Aorta (tissue), 5 donors: Measurements from ENCODE around the gene STAT4. TPM values are rescaled to one million over a fixed set of nuclear protein-coding genes. Genes with fewer than 3 reads are reported as not detected.

Experiments
- ATAC-seq: fragments of 200-7000 bp; cut with Tn5 transposase; one replicate; pipeline ENCODE4 v1.9.1; 2022; ENCODE audit warnings: moderate library complexity; ENCODE audit not compliant: low FRiP score
- DNase-seq, 2 donors: peaks; one replicate each; pipeline ENCODE4 v3.0.0-alpha.2; 2020
- H3K27ac ChIP-seq, 2 donors: one replicate each; pipeline ENCODE4 v1.5.1; 2013; ENCODE audit warnings: low read length in 2 of 2, mild to moderate bottlenecking in 2 of 2, moderate library complexity in 2 of 2, control low read depth in 1 of 2, inconsistent platforms in 1 of 2, low read depth in 1 of 2
- H3K27me3 ChIP-seq, 2 donors: one replicate each; pipeline ENCODE4 v1.6.1; 2013; ENCODE audit warnings: control low read depth in 1 of 2, low read length in 1 of 2, mild to moderate bottlenecking in 1 of 2, moderate library complexity in 1 of 2; ENCODE audit not compliant: insufficient read depth in 2 of 2, control insufficient read depth in 1 of 2
- H3K36me3 ChIP-seq, 2 donors: one replicate each; pipeline ENCODE4 v1.6.1; 2013; ENCODE audit warnings: control low read depth in 1 of 2, low read length in 1 of 2, mild to moderate bottlenecking in 1 of 2; ENCODE audit not compliant: insufficient read depth in 2 of 2, control insufficient read depth in 1 of 2
- H3K4me1 ChIP-seq, 2 donors: one replicate each; pipeline ENCODE4 v1.6.1; 2013; ENCODE audit warnings: low read length in 2 of 2, control low read depth in 1 of 2, mild to moderate bottlenecking in 1 of 2, moderate library complexity in 1 of 2; ENCODE audit not compliant: insufficient read depth in 2 of 2, control insufficient read depth in 1 of 2
- H3K4me3 ChIP-seq, 2 donors: one replicate each; pipeline ENCODE4 v1.5.1; 2013; ENCODE audit warnings: low read length in 2 of 2, control low read depth in 1 of 2, mild to moderate bottlenecking in 1 of 2
- H3K9me3 ChIP-seq: one replicate; pipeline ENCODE4 v1.6.1; 2013; ENCODE audit warnings: mild to moderate bottlenecking, low read length; ENCODE audit not compliant: control insufficient read depth
- WGBS, 2 donors: extraction: QIAGEN DNeasy Blood & Tissue Kit; methylation state at CpG; one replicate each; pipeline ENCODE4 v1.1.7; 2013; 5-methylcytosine and 5-hydroxymethylcytosine counted together
- intact Hi-C, 2 donors: fragments of 100-400 bp; cut with DNase I; formaldehyde crosslinking; loops; one replicate each; pipeline versions ENCODE4 v1.14.2 to v1.15.0; 2022
- polyA plus RNA-seq, 2 donors: library from polyadenylated mRNA; stranded (reverse); fragments of 200-250 nt; gene quantifications; one replicate each; pipeline ENCODE4 v1.2.3, GENCODE V29; 2013
- total RNA-seq, 2 donors: library from RNA; stranded (reverse); fragmentation: NEBNext Ultra II Directional; extraction: Animal tissue kit (Norgen Biotek cat#: 25700); gene quantifications; one replicate each; pipeline ENCODE4 v1.2.1, GENCODE V29; 2021
- donor health status: healthy with polysubstance abuse.
- donor health status: Bipolar disorder and iron deficiency.
- donor health status: DM: no; HTN: no; CAD: no.
- donor health status: DM: no; HTN: no; CAD: no.
- donor health status: DM: yes; HTN: yes; CAD: no.

Gene STAT4
- total and polyA plus RNA-seq, 4 donors, result 1.1 to 7.7 (median 3.0) TPM

- Histone ChIP-seq H3K36me3 (no peaks in the 10 kb centered on the region), H3K9me3 (no peaks in the 10 kb centered on the region), H3K27ac (no peak overlapping the region), H3K4me3 (no peak overlapping the region), H3K4me1 (no peaks in the 10 kb centered on the region), H3K27me3 (no peaks in the 10 kb centered on the region)
- ATAC-seq (peak; percentile 57), DNase-seq (no peak)
- intact Hi-C loops, result loop anchor here in 1 of 2 donors (5.0 kb wide), 1 partner anchor 103 kb away; no protein-coding TSS in a partner anchor
- WGBS, 2 donors, result 57 to 63% methylated on average over 1 of the region's 1 CpG
These were observed 4.8 kb upstream of the STAT4 start for GRCh38 chr2:191155608-191156071.

GRCh38 chr2:191153716-191154115 is 2.9 kb upstream of the STAT4 start:
- H3K27ac ChIP-seq, result no peak overlapping the region
- no peak overlapping the region for H3K4me3 ChIP-seq
- no peaks in the 10 kb centered on the region for H3K4me1 ChIP-seq
- 66 to 73% methylated on average over 2 of the region's 2 CpGs for WGBS, 2 donors
- intact Hi-C loops, result no loop called here
- no peak for ATAC-seq
- H3K36me3 ChIP-seq, result no peaks in the 10 kb centered on the region
- no peak for DNase-seq
- no peaks in the 10 kb centered on the region for H3K27me3 ChIP-seq
- H3K9me3 ChIP-seq, result no peaks in the 10 kb centered on the region

- DNase-seq, result no peak
- Histone ChIP-seq H3K36me3 (no peaks in the 10 kb centered on the region), H3K4me1 (no peaks in the 10 kb centered on the region), H3K9me3 (no peaks in the 10 kb centered on the region), H3K4me3 (no peak overlapping the region), H3K27me3 (no peaks in the 10 kb centered on the region), H3K27ac (no peak overlapping the region)
- 65 to 71% methylated on average over 5 of the region's 5 CpGs for WGBS, 2 donors
- intact Hi-C loops, result no loop called here
- ATAC-seq, result no peak
These were observed 1.9 kb upstream of the STAT4 start for GRCh38 chr2:191152482-191153240.

GRCh38 chr2:191151331-191151730 is 537 bp upstream of the STAT4 start:
- ATAC-seq (peak; percentile 20), DNase-seq (no peak)
- no peaks in the 10 kb centered on the region for H3K36me3 ChIP-seq
- H3K27me3 ChIP-seq, result no peaks in the 10 kb centered on the region
- intact Hi-C loops, result no loop called here
- no peaks in the 10 kb centered on the region for H3K9me3 ChIP-seq
- H3K27ac ChIP-seq, result no peak overlapping the region
- H3K4me3 ChIP-seq, result no peak overlapping the region
- H3K4me1 ChIP-seq, result no peaks in the 10 kb centered on the region
- 95 to 96% methylated on average over 6 of the region's 6 CpGs for WGBS, 2 donors

GRCh38 chr2:191150230-191150599 is 579 bp downstream of the STAT4 start:
- Histone ChIP-seq H3K27me3 (no peaks in the 10 kb centered on the region), H3K36me3 (no peaks in the 10 kb centered on the region), H3K27ac (no peak overlapping the region), H3K4me1 (no peaks in the 10 kb centered on the region), H3K9me3 (no peaks in the 10 kb centered on the region), H3K4me3 (peak overlapping the region; percentile 43 to 44)
- DNase-seq (no peak), ATAC-seq (peak; percentile 20)
- WGBS, 2 donors, result 18 to 23% methylated on average over 10 of the region's 10 CpGs
- intact Hi-C loops, result no loop called here

GRCh38 chr2:191149391-191149790 is 1.4 kb downstream of the STAT4 start:
- no peak overlapping the region for H3K4me3 ChIP-seq
- no peaks in the 10 kb centered on the region for H3K4me1 ChIP-seq
- no peaks in the 10 kb centered on the region for H3K27me3 ChIP-seq
- H3K9me3 ChIP-seq, result no peaks in the 10 kb centered on the region
- no peaks in the 10 kb centered on the region for H3K36me3 ChIP-seq
- intact Hi-C loops, result no loop called here
- ATAC-seq (no peak), DNase-seq (no peak)
- WGBS, 2 donors, result 94 to 96% methylated on average over 4 of the region's 4 CpGs
- H3K27ac ChIP-seq, result no peak overlapping the region

- no peak overlapping the region for H3K4me3 ChIP-seq
These were observed 2.0 kb downstream of the STAT4 start for GRCh38 chr2:191148791-191149190.

GRCh38 chr2:191148281-191148680 is 2.5 kb downstream of the STAT4 start:
- H3K4me1 ChIP-seq, result no peaks in the 10 kb centered on the region
- H3K27ac ChIP-seq, result no peak overlapping the region
- intact Hi-C loops, result no loop called here
- H3K36me3 ChIP-seq, result no peaks in the 10 kb centered on the region
- ATAC-seq (no peak), DNase-seq (no peak)
- H3K9me3 ChIP-seq, result no peaks in the 10 kb centered on the region
- H3K4me3 ChIP-seq, result no peak overlapping the region
- H3K27me3 ChIP-seq, result no peaks in the 10 kb centered on the region
- 90 to 91% methylated on average over 1 of the region's 1 CpG for WGBS, 2 donors

More at GRCh38 chr2:191148791-191149190, 2.0 kb downstream of the STAT4 start:
- no peaks in the 10 kb centered on the region for H3K27me3 ChIP-seq
- H3K27ac ChIP-seq, result no peak overlapping the region
- 91 to 92% methylated on average over 2 of the region's 2 CpGs for WGBS, 2 donors
- no peaks in the 10 kb centered on the region for H3K9me3 ChIP-seq
- DNase-seq (no peak), ATAC-seq (no peak)
- intact Hi-C loops, result no loop called here
- H3K4me1 ChIP-seq, result no peaks in the 10 kb centered on the region
- no peaks in the 10 kb centered on the region for H3K36me3 ChIP-seq

- no peak for ATAC-seq
- no peaks in the 10 kb centered on the region for H3K4me1 ChIP-seq
- intact Hi-C loops, result no loop called here
- no peak overlapping the region for H3K27ac ChIP-seq
- no peak for DNase-seq
- no peaks in the 10 kb centered on the region for H3K9me3 ChIP-seq
- WGBS, 2 donors, result 96% methylated on average over 4 of the region's 4 CpGs
- no peak overlapping the region for H3K4me3 ChIP-seq
- H3K27me3 ChIP-seq, result no peaks in the 10 kb centered on the region
- no peaks in the 10 kb centered on the region for H3K36me3 ChIP-seq
These were observed 4.9 kb downstream of the STAT4 start for GRCh38 chr2:191145769-191146471.
